ENCODE results near the gene ENG.
A peak's percentile ranks its signal among the peaks of the same experiment; 100 is the strongest.

Gene ENG

GRCh38 chr9:127794001-127794791, 60.3 kb downstream of the ENG start:
- no peak overlapping the region for H3K27ac ChIP-seq (ENCODE audit: low read depth, low read length)
- peaks cover 11 to 33% of the 10 kb centered on the region in 2 donors for H3K36me3 ChIP-seq (ENCODE audit: control insufficient read depth in 1 of 2, insufficient read depth in 2 of 2, low read length in 2 of 2)
- peaks cover 32 to 34% of the 10 kb centered on the region in 2 donors for H3K4me1 ChIP-seq (ENCODE audit: control insufficient read depth in 1 of 2, insufficient read depth in 2 of 2, low read length in 2 of 2)
- H3K27me3 ChIP-seq (ENCODE audit: control insufficient read depth in 1 of 2, insufficient read depth in 2 of 2, low read length in 2 of 2), result no peaks in the 10 kb centered on the region
- H3K9ac ChIP-seq (ENCODE audit: low read depth in 1 of 2, low read length in 2 of 2), result no peak overlapping the region
- H3K9me3 ChIP-seq (ENCODE audit: control insufficient read depth in 1 of 2, low read length in 2 of 2), result no peaks in the 10 kb centered on the region
- H3K4me3 ChIP-seq (ENCODE audit: low read depth in 1 of 2, low read length in 2 of 2), result no peak overlapping the region

- Histone ChIP-seq H3K27ac (ENCODE audit: low read depth, low read length) (no peak overlapping the region), H3K36me3 (ENCODE audit: control insufficient read depth in 1 of 2, insufficient read depth in 2 of 2, low read length in 2 of 2) (peaks cover 20 to 43% of the 10 kb centered on the region in 2 donors), H3K27me3 (ENCODE audit: control insufficient read depth in 1 of 2, insufficient read depth in 2 of 2, low read length in 2 of 2) (no peaks in the 10 kb centered on the region), H3K4me3 (ENCODE audit: low read depth in 1 of 2, low read length in 2 of 2) (no peak overlapping the region), H3K9ac (ENCODE audit: low read depth in 1 of 2, low read length in 2 of 2) (no peak overlapping the region), H3K4me1 (ENCODE audit: control insufficient read depth in 1 of 2, insufficient read depth in 2 of 2, low read length in 2 of 2) (peaks cover 23 to 28% of the 10 kb centered on the region in 2 donors), H3K9me3 (ENCODE audit: control insufficient read depth in 1 of 2, low read length in 2 of 2) (no peaks in the 10 kb centered on the region)
These were observed 61.3 kb downstream of the ENG start for GRCh38 chr9:127793093-127793708.

GRCh38 chr9:127792417-127793031, 61.9 kb downstream of the ENG start:
- H3K4me3 ChIP-seq (ENCODE audit: low read depth in 1 of 2, low read length in 2 of 2), result no peak overlapping the region
- peaks cover 19 to 25% of the 10 kb centered on the region in 2 donors for H3K4me1 ChIP-seq (ENCODE audit: control insufficient read depth in 1 of 2, insufficient read depth in 2 of 2, low read length in 2 of 2)
- peaks cover 27 to 50% of the 10 kb centered on the region in 2 donors for H3K36me3 ChIP-seq (ENCODE audit: control insufficient read depth in 1 of 2, insufficient read depth in 2 of 2, low read length in 2 of 2)
- no peaks in the 10 kb centered on the region for H3K9me3 ChIP-seq (ENCODE audit: control insufficient read depth in 1 of 2, low read length in 2 of 2)
- no peaks in the 10 kb centered on the region for H3K27me3 ChIP-seq (ENCODE audit: control insufficient read depth in 1 of 2, insufficient read depth in 2 of 2, low read length in 2 of 2)
- H3K9ac ChIP-seq (ENCODE audit: low read depth in 1 of 2, low read length in 2 of 2), result no peak overlapping the region
- H3K27ac ChIP-seq (ENCODE audit: low read depth, low read length), result no peak overlapping the region

- no peaks in the 10 kb centered on the region for H3K9me3 ChIP-seq (ENCODE audit: control insufficient read depth in 1 of 2, low read length in 2 of 2)
- H3K4me3 ChIP-seq (ENCODE audit: low read depth in 1 of 2, low read length in 2 of 2), result no peak overlapping the region
- peaks cover 31 to 57% of the 10 kb centered on the region in 2 donors for H3K36me3 ChIP-seq (ENCODE audit: control insufficient read depth in 1 of 2, insufficient read depth in 2 of 2, low read length in 2 of 2)
- no peak overlapping the region for H3K27ac ChIP-seq (ENCODE audit: low read depth, low read length)
- no peak overlapping the region for H3K9ac ChIP-seq (ENCODE audit: low read depth in 1 of 2, low read length in 2 of 2)
- no peaks in the 10 kb centered on the region for H3K27me3 ChIP-seq (ENCODE audit: control insufficient read depth in 1 of 2, insufficient read depth in 2 of 2, low read length in 2 of 2)
- peaks cover 15 to 21% of the 10 kb centered on the region in 2 donors for H3K4me1 ChIP-seq (ENCODE audit: control insufficient read depth in 1 of 2, insufficient read depth in 2 of 2, low read length in 2 of 2)
These were observed 63.4 kb downstream of the ENG start for GRCh38 chr9:127791085-127791484.

- Histone ChIP-seq H3K4me1 (ENCODE audit: control insufficient read depth in 1 of 2, insufficient read depth in 2 of 2, low read length in 2 of 2) (peaks cover 10 to 16% of the 10 kb centered on the region in 2 donors), H3K36me3 (ENCODE audit: control insufficient read depth in 1 of 2, insufficient read depth in 2 of 2, low read length in 2 of 2) (peaks cover 31 to 57% of the 10 kb centered on the region in 2 donors), H3K9ac (ENCODE audit: low read depth in 1 of 2, low read length in 2 of 2) (no peak overlapping the region), H3K27me3 (ENCODE audit: control insufficient read depth in 1 of 2, insufficient read depth in 2 of 2, low read length in 2 of 2) (no peaks in the 10 kb centered on the region), H3K4me3 (ENCODE audit: low read depth in 1 of 2, low read length in 2 of 2) (no peak overlapping the region), H3K27ac (ENCODE audit: low read depth, low read length) (no peak overlapping the region), H3K9me3 (ENCODE audit: control insufficient read depth in 1 of 2, low read length in 2 of 2) (no peaks in the 10 kb centered on the region)
These were observed 64.2 kb downstream of the ENG start for GRCh38 chr9:127790094-127790855.

GRCh38 chr9:127789179-127789578, 65.3 kb downstream of the ENG start:
- no peaks in the 10 kb centered on the region for H3K27me3 ChIP-seq (ENCODE audit: control insufficient read depth in 1 of 2, insufficient read depth in 2 of 2, low read length in 2 of 2)
- H3K36me3 ChIP-seq (ENCODE audit: control insufficient read depth in 1 of 2, insufficient read depth in 2 of 2, low read length in 2 of 2), result peaks cover 31 to 57% of the 10 kb centered on the region in 2 donors
- no peak overlapping the region for H3K4me3 ChIP-seq (ENCODE audit: low read depth in 1 of 2, low read length in 2 of 2)
- no peaks in the 10 kb centered on the region for H3K9me3 ChIP-seq (ENCODE audit: control insufficient read depth in 1 of 2, low read length in 2 of 2)
- no peak overlapping the region for H3K27ac ChIP-seq (ENCODE audit: low read depth, low read length)
- no peak overlapping the region for H3K9ac ChIP-seq (ENCODE audit: low read depth in 1 of 2, low read length in 2 of 2)
- peaks cover 14 to 22% of the 10 kb centered on the region in 2 donors for H3K4me1 ChIP-seq (ENCODE audit: control insufficient read depth in 1 of 2, insufficient read depth in 2 of 2, low read length in 2 of 2)

GRCh38 chr9:127788337-127789011, 66.0 kb downstream of the ENG start:
- Histone ChIP-seq H3K4me3 (ENCODE audit: low read depth in 1 of 2, low read length in 2 of 2) (no peak overlapping the region), H3K27ac (ENCODE audit: low read depth, low read length) (no peak overlapping the region), H3K9me3 (ENCODE audit: control insufficient read depth in 1 of 2, low read length in 2 of 2) (no peaks in the 10 kb centered on the region), H3K27me3 (ENCODE audit: control insufficient read depth in 1 of 2, insufficient read depth in 2 of 2, low read length in 2 of 2) (no peaks in the 10 kb centered on the region), H3K4me1 (ENCODE audit: control insufficient read depth in 1 of 2, insufficient read depth in 2 of 2, low read length in 2 of 2) (peaks cover 14 to 28% of the 10 kb centered on the region in 2 donors), H3K36me3 (ENCODE audit: control insufficient read depth in 1 of 2, insufficient read depth in 2 of 2, low read length in 2 of 2) (peaks cover 31 to 57% of the 10 kb centered on the region in 2 donors), H3K9ac (ENCODE audit: low read depth in 1 of 2, low read length in 2 of 2) (no peak overlapping the region)

- Histone ChIP-seq H3K27ac (ENCODE audit: low read depth, low read length) (no peak overlapping the region), H3K4me1 (ENCODE audit: control insufficient read depth in 1 of 2, insufficient read depth in 2 of 2, low read length in 2 of 2) (peaks cover 14 to 39% of the 10 kb centered on the region in 2 donors), H3K36me3 (ENCODE audit: control insufficient read depth in 1 of 2, insufficient read depth in 2 of 2, low read length in 2 of 2) (peaks cover 31 to 49% of the 10 kb centered on the region in 2 donors), H3K4me3 (ENCODE audit: low read depth in 1 of 2, low read length in 2 of 2) (peak overlapping the region; percentile 79 to 88), H3K9me3 (ENCODE audit: control insufficient read depth in 1 of 2, low read length in 2 of 2) (no peaks in the 10 kb centered on the region), H3K9ac (ENCODE audit: low read depth in 1 of 2, low read length in 2 of 2) (peak overlapping the region; percentile 70 to 76), H3K27me3 (ENCODE audit: control insufficient read depth in 1 of 2, insufficient read depth in 2 of 2, low read length in 2 of 2) (no peaks in the 10 kb centered on the region)
These were observed 67.7 kb downstream of the ENG start for GRCh38 chr9:127786773-127787104.

GRCh38 chr9:127785933-127786772, 68.3 kb downstream of the ENG start, which contains the start of gene CDK9:
TSS of gene CDK9 (plus strand) at chr9:127786034. CDS start at chr9:127786149, 115 bp downstream.
- Histone ChIP-seq H3K36me3 (ENCODE audit: control insufficient read depth in 1 of 2, insufficient read depth in 2 of 2, low read length in 2 of 2) (peaks cover 31 to 43% of the 10 kb centered on the region in 2 donors), H3K9ac (ENCODE audit: low read depth in 1 of 2, low read length in 2 of 2) (peak within 1 kb of the TSS; percentile 70 to 76), H3K4me3 (ENCODE audit: low read depth in 1 of 2, low read length in 2 of 2) (peak within 1 kb of the TSS; percentile 79 to 88), H3K9me3 (ENCODE audit: control insufficient read depth in 1 of 2, low read length in 2 of 2) (no peaks in the 10 kb centered on the region), H3K4me1 (ENCODE audit: control insufficient read depth in 1 of 2, insufficient read depth in 2 of 2, low read length in 2 of 2) (peaks cover 14 to 39% of the 10 kb centered on the region in 2 donors), H3K27ac (ENCODE audit: low read depth, low read length) (peak within 1 kb of the TSS; percentile 88), H3K27me3 (ENCODE audit: control insufficient read depth in 1 of 2, insufficient read depth in 2 of 2, low read length in 2 of 2) (no peaks in the 10 kb centered on the region)
